SKM-1 (cell line): ENCODE measurements around the gene CBFA2T3.
A peak's percentile ranks its signal among the peaks of the same experiment; 100 is the strongest.

Experiments used
- DNase-seq: peaks from one replicate; lab custom pipeline; 2025; ENCODE audit not compliant: unreplicated experiment; lab: John Stamatoyannopoulos, UW

Gene CBFA2T3

DNA sequence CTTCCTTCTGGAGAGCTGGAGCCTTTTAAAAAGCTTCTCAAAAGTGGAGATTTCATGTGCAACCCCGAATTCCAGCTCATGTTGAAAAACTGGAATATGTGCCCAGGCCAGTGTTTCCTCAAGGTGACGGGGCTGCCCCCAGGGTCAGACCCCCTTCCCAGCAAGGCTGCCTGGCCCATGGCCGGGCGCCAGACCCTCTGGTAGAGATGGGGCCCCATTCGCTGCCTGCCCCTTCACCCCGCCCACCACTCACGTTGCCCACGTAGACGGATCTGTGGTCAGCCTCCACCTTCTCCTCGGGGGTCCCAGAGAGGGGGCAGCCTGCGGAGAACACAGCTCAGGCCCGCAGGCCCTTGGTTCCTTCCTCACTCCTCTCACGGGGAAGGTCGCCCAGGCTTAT, 111.7 kb downstream of the CBFA2T3 start:
- no peak for DNase-seq

- DNase-seq = no peak
Observed at GRCh38 chr16:88864521-88864920, 112.5 kb downstream of the CBFA2T3 start.

DNA sequence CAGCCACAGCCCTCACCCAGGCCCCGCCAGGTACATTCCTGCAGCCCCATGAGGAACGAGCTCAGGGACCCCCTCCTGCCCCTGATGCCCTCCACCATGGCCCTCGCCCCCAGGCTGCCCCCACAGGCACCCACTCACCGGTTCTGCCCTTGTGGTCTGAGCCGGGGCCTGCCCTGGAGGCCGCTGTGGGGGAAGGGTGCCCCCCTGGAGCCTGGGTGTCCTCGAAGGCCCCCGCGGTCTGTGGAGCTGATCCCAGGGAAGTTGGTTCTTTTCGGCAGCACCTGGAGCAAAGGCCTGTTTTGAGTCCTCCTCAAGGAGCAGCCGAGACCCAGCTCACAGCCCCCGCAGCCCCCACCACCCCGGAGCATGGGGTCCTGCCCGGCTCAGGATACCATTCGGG, 112.9 kb downstream of the CBFA2T3 start:
- no peak for DNase-seq

DNA sequence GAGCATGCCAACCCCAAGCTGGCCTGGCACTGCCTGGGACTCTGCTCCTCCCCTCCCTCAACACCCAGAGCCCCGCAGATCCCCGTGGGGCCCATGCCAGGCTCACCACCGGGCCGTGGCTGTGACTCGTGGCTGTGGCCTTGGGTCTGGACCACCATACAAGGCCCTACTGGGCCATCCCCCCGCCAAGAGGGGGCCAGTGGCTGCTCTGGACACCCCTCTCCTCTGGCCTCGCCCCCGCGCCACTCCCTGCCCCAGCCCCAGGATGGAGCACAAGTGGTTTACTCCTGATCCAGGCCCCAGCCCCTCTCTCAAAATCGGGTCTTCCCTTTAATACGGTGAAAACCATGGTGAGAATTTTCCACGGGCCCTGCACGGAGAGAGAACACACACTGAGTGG, 113.6 kb downstream of the CBFA2T3 start:
- DNase-seq = no peak

- no peak for DNase-seq
Observed at GRCh38 chr16:88862968-88863367, 114.0 kb downstream of the CBFA2T3 start.

DNA sequence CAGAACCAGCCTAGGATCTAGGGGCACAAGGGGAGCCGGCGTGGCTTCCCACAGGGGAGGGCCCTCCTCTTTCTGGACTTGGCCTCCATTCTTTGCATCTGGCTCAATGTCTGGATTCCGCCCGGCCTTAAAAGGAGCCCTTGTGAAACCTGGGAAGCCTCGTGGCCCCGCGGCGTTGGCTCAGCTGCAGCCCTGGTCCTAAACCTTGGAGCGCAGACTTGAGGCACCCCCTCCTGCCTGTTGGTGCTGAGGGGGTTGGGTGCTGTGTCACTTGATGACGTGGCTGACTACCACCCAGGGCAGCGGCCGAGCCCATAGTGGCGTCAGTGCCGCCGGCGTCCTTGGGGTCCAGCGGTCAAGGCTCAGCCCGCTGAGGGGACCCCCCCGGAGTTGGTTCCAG, 115.6 kb downstream of the CBFA2T3 start:
- no peak for DNase-seq

GRCh38 chr16:88859381-88860091, 117.5 kb downstream of the CBFA2T3 start:
- DNase-seq = no peak

DNA sequence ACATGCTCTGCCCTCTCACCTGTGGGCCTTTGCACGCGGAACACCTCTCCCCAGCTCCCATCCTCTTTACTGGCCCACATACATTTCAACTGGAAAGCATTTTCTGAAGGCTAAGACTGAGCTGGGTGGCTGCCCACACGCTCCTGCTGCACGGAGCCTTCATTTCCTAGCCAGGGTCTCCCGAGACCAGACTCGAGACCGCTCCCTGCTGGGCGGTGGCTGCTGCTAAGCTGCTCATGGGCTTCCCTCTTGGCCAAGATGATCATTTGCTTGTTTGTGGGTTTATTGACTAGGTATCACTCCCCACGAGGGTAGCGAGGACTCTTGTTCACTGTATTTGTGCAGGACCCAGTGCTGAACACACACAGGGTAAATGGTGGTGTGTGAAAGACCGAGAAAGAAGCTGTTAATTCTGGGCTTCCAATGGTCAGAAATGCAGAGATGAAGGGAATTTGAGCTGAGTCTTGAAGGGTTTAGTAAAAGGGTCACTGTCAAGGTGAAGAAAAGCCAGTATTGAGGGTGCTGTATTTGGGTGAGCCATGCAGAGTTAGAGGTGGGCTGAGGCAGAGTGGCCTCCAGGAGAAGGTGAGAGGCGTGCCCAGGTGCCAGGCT, 119.2 kb downstream of the CBFA2T3 start:
- peak; percentile 78 for DNase-seq

DNA sequence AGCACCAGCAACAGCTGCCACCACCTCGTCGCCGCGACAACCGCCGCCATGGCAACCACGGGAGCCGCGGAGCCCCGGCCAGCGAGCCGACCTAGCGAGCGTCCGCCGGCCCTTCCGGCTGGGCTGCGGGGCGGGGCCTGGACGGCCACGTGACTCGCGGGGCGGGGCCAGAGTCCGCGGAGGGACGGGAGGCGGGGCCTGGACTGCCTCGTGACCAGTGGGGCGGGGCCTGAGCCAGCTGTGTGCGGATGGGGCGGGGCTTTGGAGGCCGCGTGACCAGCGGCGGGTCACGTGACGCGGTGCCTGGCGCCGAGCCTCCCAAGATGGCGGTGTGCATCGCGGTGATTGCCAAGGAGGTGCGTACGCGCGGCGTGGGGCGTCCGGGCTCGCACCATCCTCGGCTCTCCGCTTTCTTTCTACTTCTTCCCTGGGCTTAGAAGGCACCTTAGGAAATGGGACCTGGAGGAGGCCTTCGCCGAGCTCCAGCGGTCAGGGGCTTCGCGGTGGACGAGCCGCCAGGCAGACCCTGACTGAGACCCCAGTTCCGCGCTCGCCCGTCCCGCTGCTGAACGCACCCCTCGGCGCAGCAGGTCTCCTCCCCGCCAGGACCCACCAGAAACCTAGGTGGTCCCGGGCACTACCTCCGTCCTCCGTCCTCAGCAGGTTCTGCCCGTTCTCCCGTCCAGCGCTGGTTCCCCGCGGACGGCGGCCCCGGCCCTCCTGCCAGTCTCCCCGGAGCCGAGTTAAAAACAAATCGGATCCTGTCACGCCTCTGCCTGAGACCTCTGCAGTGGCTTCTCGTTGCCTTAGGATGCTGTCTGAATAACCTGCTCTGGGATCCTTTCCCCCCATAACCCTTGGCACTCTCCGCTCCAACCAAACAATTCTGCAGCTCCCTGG, 119.9 kb downstream of the CBFA2T3 start, which contains the start of the genes GALNS and TRAPPC2L:
TSS of gene GALNS (minus strand) at position 120 of the 900 bp plus-strand sequence. CDS start at position 50, 70 bp downstream.
TSS of gene TRAPPC2L (plus strand) at position 300 of the 900 bp plus-strand sequence. CDS start at position 324, 24 bp downstream.
- peak; percentile 96 for DNase-seq

GRCh38 chr16:88856122-88856827, 120.7 kb downstream of the CBFA2T3 start:
- DNase-seq = no peak

DNA sequence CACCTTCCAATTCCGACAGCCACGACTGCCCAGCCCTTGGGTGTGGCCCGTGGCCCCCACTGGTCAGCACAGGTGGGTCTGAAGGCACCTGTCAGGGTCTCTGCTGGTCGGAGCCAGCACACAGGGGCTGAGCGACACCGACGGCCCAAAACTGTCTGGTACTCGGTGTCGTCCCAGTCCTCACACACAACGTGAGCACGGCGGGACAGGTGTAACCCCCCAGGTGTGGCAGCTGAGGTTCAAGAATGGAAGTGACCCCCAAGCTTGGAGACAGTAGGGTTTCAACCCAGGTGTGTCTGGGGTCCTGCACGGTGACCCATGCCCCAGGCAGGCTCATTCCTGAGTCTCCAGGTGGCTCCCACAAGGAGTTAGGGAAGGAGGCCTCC, 121.3 kb downstream of the CBFA2T3 start:
- no peak for DNase-seq

DNA sequence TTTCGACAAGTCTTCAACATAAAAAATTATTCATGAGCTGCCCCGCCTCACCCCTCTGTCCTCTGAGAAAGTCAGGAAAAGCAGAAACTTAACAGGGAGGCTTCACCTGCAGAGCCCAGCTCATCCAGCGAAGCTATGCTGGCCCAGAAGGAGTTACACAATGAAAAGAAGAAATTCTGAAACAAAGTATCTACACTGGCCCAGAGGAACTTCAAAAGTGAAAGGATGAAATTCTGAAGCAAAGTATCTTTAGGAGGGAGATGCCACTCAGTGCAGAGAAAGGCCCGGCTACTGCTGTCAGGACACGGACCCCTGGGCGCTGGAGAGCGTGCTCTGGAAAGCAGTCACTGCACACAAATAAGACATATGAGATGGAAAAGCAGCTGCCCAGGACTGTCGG, 121.8 kb downstream of the CBFA2T3 start:
- DNase-seq = no peak

DNA sequence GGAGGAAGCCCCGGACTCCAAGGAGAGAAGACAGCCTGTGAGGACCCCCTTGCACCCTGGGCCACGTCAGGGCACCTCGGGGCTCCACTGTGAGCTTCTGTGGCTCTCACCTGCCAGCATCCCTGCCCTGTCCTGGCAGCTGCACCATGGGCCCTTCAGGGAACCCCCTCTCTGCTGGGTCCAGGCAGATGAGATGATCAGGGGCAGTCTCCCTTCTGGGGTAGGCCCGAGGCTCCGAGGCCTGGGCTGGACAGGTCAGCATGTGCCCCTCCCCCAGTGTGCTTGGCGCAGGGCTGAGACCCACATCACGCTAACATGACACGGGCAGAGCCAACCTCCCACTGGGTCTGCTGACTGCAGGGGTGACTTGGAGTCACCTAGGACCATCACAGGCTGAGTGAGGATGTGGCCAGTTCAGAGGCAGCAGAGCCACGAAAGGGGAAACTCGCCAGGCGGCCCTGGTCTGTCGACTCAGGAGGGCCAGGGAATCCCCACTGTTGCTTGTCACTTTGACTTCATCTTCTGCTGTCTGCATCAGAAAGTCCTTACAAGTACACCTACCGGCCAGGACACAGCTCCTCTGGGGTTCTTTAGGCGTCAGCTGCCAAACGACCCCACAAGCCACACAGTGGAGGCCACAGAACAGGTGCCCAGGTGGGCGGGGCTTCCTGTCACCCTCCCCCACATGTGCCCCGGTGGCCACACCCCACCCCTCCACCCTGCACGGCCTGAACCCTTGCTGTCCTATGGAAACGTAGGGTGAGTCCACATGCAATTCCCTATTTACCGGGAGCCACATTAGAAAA, 122.5 kb downstream of the CBFA2T3 start:
- no peak for DNase-seq

DNA sequence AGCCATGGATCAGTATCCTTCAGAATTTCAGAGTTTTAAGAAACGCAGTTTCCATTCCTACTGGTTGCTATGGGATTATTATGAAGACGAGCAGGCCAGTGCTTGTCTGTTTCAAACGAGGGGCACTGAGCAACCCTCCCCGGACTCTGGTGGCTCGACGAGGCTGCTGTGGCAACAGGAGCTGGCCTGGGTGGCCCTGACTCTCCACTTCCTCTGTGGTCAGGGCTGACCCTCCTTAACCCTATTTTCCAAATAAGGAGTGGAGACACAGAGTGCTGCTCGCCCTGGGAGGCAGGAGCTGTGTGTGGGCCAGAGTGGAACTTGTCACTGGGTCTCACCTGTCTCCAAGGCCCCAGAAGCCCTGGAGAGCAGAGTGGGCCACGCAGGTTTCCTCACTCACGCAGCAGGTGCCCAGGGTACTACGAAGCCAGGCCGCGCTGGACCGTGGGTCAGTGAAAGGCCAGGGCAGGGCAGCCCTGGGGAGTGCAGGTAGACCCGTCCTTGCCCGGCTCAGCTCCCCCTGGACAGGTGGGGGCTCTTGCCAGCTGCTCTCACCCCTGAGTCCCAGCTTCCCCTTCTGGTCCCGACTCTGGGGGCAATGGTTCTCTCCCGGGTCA, 123.6 kb downstream of the CBFA2T3 start:
- DNase-seq = peak; percentile 30

DNA sequence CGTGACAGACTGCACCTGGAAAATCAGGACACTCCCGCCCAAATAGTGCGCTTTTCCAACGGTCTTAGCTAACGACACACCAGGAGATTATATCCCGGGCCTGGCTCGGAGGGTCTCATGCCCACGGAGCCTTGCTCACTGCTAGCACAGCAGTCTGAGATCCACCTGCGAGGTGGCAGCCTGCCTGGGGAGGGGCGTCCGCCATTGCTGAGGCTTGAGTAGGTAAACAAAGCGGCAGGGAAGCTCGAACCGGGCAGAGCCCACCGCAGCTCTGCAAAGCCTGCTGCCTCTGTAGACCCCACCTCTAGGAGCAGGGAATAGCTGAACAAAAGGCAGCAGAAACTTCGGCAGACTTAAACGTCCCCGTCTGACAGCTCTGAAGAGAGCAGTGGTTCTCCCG, 125.4 kb downstream of the CBFA2T3 start:
- no peak for DNase-seq

GRCh38 chr16:88850531-88851199, 126.3 kb downstream of the CBFA2T3 start:
- DNase-seq = no peak

DNA sequence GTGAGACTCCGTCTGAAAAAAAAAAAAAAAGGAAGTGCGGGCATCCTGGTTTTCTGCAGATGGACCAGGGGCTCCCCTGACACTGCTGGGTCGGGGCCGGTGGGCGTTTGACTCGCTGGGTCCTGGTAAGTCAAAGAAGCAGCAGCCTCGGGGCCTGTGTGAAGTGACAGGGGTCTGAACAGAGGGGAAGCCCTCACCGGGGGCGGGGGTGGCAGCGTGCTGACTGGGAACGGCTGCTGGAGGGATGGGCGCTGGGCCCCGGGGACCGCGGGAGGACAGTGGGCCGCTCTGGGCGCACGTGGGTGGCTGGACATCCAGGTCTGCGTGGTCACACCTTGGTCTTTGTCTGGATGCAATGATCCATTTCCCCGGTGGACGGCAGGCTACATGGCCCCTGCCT, 128.4 kb downstream of the CBFA2T3 start:
- no peak for DNase-seq

DNA sequence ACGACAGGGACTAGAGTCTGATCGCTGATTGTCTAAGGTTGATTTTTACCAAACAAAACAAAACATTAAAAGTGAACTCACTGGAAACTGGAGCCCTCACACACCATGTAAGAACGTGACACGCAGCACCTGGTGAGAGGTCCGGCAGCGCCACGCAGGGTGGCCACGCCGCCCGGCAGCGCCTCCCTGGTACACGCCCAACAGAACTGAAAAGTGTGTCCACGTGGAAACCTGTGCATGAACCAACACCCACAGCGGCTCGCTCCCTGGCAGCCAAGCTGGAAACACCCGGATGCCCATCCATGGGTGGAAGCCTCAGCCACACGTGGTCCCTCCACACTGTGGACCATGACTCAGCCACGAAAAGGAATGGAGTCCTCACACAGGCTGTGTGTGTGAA, 129.4 kb downstream of the CBFA2T3 start:
- no peak for DNase-seq

GRCh38 chr16:88846088-88846487, 130.9 kb downstream of the CBFA2T3 start:
- no peak for DNase-seq
